HG03575 (cell line): Measurements from ENCODE around the gene DNAJC13.

ENCODE experiments used
- ATAC-seq: cut with Tn5 transposase; IDR thresholded peaks from one replicate; pipeline ENCODE4 v1.9.1; 2021; ENCODE audit not compliant: unreplicated experiment, insufficient number of reproducible peaks, low FRiP score; ENCODE audit errors: extremely low read depth

DNAJC13 gene

DNA sequence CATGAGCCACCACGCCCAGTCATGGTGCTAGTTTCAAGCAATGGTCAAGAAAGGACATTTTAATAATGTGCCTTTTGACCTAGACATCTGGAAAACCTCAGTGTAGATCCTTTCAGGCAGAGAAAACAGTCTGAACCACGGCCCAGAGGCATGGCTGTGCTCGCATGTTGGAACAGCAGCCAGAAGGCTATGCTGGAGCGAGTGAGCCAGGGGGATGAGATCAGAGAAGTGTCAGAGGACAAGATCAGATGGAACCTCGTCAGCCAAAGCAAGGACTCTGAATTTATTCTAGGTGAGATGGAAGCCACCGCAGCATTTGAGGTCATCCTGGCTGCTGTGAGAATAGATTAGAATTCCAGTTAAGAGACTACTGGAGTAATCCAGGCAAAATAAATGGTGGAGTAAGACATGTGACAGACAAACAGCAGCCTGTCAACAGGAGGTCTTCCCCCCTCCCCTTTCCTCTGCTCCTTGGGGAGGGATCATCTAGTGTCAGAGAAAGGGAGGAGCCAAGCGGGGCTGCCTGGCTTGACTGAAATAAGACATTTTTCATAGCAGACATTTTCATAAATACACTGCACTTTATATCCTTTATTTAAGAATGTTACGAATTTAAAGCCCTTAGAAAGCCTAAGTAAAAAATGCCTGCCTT is 139.3 kb downstream of the DNAJC13 start:
- no peak for ATAC-seq

GRCh38 chr3:132561003-132561402 is 143.7 kb downstream of the DNAJC13 start:
- no peak for ATAC-seq

DNA sequence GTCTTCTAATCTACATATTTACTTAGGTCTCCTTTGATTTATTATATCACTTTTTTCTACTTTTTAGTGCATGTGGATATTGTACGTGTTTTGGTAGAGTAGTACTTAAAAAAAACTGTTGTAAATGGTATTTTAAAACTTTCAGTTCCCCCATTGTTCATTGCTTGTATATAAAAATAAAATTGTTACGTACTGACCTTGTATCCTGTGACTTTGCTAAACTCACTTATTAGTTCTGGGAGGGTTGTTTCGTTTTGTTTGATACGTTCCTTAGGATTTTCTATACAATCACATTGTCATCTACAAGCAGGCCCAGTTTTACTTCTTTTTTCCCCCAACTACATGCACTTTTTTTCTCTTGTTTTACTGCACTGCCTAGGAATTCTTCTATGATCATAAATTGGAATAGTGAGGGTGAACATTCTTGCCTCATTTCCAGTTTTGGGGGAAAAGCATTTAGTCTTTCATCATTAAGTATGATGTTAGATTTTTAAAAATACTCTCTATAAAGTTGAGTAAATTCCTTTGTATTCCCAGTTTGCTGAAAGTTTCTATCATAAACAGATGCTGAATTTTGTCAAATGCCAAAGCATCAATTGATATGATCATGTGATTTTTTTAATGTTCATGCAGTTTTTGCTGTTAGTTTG is 146.2 kb downstream of the DNAJC13 start:
- no peak for ATAC-seq

DNA sequence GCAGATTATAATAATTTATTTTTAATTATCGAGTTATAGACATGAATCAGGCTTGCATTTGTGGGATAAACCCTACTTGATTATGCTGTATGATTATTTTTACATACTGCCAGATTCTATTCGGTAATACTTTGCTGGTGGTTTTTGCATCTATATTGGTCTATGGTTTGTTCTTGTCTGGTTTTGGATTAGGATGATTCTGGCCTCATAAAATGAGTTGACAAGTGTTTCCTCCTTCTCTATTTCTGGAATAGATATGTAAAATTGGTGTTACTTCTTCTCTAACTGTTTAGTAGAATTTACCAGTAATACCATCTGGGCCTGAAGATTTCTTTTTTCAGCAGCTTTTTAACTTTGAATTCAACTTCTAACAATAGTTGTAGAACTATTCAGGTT is 146.8 kb downstream of the DNAJC13 start:
- ATAC-seq = no peak

GRCh38 chr3:132568422-132568821 is 151.1 kb downstream of the DNAJC13 start:
- ATAC-seq = no peak

GRCh38 chr3:132569153-132569552 is 151.9 kb downstream of the DNAJC13 start:
- ATAC-seq = no peak

- no peak for ATAC-seq
Observed at GRCh38 chr3:132569580-132569979, 152.3 kb downstream of the DNAJC13 start.

DNA sequence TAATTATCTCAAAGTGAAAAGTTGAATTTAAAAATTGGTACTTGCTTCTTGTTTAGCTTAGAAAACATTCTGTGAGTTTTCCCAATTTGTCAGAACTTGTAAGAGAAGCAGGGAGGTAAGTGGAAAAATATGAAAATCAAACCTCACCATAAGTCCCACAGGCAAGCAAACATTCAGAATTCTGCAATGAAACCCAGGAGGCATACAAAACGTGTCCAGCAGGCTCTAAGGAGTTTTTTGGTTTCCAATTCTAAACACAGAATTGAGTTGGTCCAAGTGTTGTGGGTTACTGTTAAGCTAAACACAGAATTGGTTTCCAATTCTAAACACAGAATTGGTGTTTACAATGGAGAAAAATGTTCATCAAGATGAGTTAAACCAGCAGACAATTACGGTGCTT is 152.7 kb downstream of the DNAJC13 start:
- no peak for ATAC-seq

- ATAC-seq = no peak
Observed at GRCh38 chr3:132573797-132574211, 156.5 kb downstream of the DNAJC13 start.

- no peak for ATAC-seq
Observed at GRCh38 chr3:132587401-132587800, 170.1 kb downstream of the DNAJC13 start.
